GM20000 (cell line): ENCODE data around the gene INTU.

Experiments
- DNase-seq: peaks from one replicate; pipeline ENCODE4 v3.0.0; 2012; ENCODE audit warnings: low spot score
- TF ChIP-seq, protein P1 (sequence below): IDR thresholded peaks from 2 replicates; pipeline ENCODE4 v1.5.1; 2012; ENCODE audit warnings: mild to moderate bottlenecking, control low read depth; ENCODE audit errors: extremely low read depth, missing control alignments

The INTU gene

DNA sequence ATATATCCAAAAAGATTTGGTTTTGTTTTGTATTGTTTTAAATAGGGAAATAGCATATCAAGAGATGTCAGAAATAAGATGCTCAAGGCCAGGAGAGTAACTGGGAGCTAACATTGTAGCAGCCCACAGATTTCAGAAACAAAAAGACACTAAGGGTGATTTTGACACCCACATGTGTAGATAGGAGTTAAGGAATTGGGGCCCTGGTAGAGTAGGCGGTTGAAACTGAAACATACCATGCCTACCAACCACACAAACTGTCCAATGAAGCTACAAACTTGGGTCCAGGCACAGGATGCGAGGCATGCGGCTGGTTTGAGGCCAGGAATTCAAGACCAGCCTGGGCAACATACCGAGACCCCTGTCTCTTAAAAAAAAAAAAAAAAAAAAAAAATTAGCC is 143.1 kb downstream of the INTU start:
- TF ChIP-seq, protein P1, sequence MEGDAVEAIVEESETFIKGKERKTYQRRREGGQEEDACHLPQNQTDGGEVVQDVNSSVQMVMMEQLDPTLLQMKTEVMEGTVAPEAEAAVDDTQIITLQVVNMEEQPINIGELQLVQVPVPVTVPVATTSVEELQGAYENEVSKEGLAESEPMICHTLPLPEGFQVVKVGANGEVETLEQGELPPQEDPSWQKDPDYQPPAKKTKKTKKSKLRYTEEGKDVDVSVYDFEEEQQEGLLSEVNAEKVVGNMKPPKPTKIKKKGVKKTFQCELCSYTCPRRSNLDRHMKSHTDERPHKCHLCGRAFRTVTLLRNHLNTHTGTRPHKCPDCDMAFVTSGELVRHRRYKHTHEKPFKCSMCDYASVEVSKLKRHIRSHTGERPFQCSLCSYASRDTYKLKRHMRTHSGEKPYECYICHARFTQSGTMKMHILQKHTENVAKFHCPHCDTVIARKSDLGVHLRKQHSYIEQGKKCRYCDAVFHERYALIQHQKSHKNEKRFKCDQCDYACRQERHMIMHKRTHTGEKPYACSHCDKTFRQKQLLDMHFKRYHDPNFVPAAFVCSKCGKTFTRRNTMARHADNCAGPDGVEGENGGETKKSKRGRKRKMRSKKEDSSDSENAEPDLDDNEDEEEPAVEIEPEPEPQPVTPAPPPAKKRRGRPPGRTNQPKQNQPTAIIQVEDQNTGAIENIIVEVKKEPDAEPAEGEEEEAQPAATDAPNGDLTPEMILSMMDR: no peak
- DNase-seq: no peak
